ENCODE results near the gene SYNGR1. TPM values are rescaled to one million over a fixed set of nuclear protein-coding genes. Genes with fewer than 3 reads are reported as not detected.
A peak's percentile ranks its signal among the peaks of the same experiment; 100 is the strongest.

SYNGR1 gene
- total and polyA plus RNA-seq, 2 donors (not counting 1 experiment from before 2014, with no cell fraction given): 13.0 to 13.5 TPM

DNA sequence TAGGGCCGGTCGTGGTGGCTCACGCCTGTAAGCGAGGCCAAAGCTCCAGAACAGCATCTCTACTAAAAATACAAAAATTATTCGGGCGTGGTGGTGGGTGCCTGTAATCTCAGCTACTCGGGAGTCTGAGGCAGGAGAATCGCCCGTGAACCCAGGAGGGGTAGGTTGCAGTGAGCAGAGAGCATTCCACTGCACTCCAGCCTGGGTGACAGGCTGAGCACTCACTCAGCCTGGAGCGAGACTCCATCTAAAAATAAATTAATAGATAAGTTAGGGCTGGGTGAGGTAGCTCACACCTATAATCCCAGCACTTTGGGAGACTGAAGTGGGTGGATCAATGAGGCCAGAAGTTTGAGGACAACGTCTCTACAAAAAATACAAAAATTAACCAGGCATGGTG is 39.6 kb downstream of the SYNGR1 start:
- Histone ChIP-seq H3K9ac (ENCODE audit: insufficient read depth, low read length) (no peak overlapping the region), H3K79me2 (ENCODE audit: control insufficient read depth, insufficient read depth, low read length) (no peaks in the 10 kb centered on the region), H4K20me1 (ENCODE audit: control insufficient read depth, extremely low read depth, insufficient read depth, low read length) (no peaks in the 10 kb centered on the region), H2AFZ (ENCODE audit: low read length) (no peak overlapping the region), H3K36me3 (ENCODE audit: control insufficient read depth, insufficient read depth, low read length) (no peaks in the 10 kb centered on the region), H3K4me3 (replicated peaks in 1 of 4; ENCODE audit: control extremely low read depth in 1 of 4, insufficient read depth in 1 of 4, low read depth in 3 of 4, low read length in 4 of 4) (no peak overlapping the region), H3K27me3 (ENCODE audit: control insufficient read depth, insufficient read depth, low read length) (no peaks in the 10 kb centered on the region), H3K4me1 (ENCODE audit: control insufficient read depth, extremely low read depth, insufficient read depth, low read length) (no peaks in the 10 kb centered on the region), H3K9me3 (ENCODE audit: control insufficient read depth, insufficient read depth, low read depth, low read length) (no peaks in the 10 kb centered on the region), H3K27ac (ENCODE audit: insufficient read depth, low read length) (no peak overlapping the region), H3K4me2 (ENCODE audit: extremely low read depth, insufficient read depth, low read length) (no peak overlapping the region)
- TF ChIP-seq CTCF (conservative IDR thresholded peaks at IDR 0.05 in 1 of 2, IDR thresholded peaks at IDR 0.05 in 1 of 2; ENCODE audit: low read depth in 1 of 2, low read length in 2 of 2) (no peak), EZH2 (IDR thresholded peaks at IDR 0.05; ENCODE audit: low read length, missing control alignments) (no peak)
- DNase-seq (ENCODE audit: low read depth in 2 of 2): no peak

- no peak overlapping the region for H2AFZ ChIP-seq (ENCODE audit: low read length)
- no peaks in the 10 kb centered on the region for H3K36me3 ChIP-seq (ENCODE audit: control insufficient read depth, insufficient read depth, low read length)
- H3K4me1 ChIP-seq (ENCODE audit: control insufficient read depth, extremely low read depth, insufficient read depth, low read length): no peaks in the 10 kb centered on the region
- TF ChIP-seq EZH2 (IDR thresholded peaks at IDR 0.05; ENCODE audit: low read length, missing control alignments): no peak
- TF ChIP-seq CTCF (conservative IDR thresholded peaks at IDR 0.05 in 1 of 2, IDR thresholded peaks at IDR 0.05 in 1 of 2; ENCODE audit: low read depth in 1 of 2, low read length in 2 of 2): no peak
- no peaks in the 10 kb centered on the region for H3K79me2 ChIP-seq (ENCODE audit: control insufficient read depth, insufficient read depth, low read length)
- H3K27ac ChIP-seq (ENCODE audit: insufficient read depth, low read length): no peak overlapping the region
- H3K27me3 ChIP-seq (ENCODE audit: control insufficient read depth, insufficient read depth, low read length): no peaks in the 10 kb centered on the region
- no peak overlapping the region for H3K4me2 ChIP-seq (ENCODE audit: extremely low read depth, insufficient read depth, low read length)
- no peak overlapping the region for H3K9ac ChIP-seq (ENCODE audit: insufficient read depth, low read length)
- no peaks in the 10 kb centered on the region for H4K20me1 ChIP-seq (ENCODE audit: control insufficient read depth, extremely low read depth, insufficient read depth, low read length)
- H3K4me3 ChIP-seq (replicated peaks in 1 of 4; ENCODE audit: control extremely low read depth in 1 of 4, insufficient read depth in 1 of 4, low read depth in 3 of 4, low read length in 4 of 4): no peak overlapping the region
- DNase-seq (ENCODE audit: low read depth in 2 of 2): no peak
- no peaks in the 10 kb centered on the region for H3K9me3 ChIP-seq (ENCODE audit: control insufficient read depth, insufficient read depth, low read depth, low read length)
Observed at GRCh38 chr22:39392341-39392948, 42.7 kb downstream of the SYNGR1 start.

GRCh38 chr22:39395936-39396796 is 46.4 kb downstream of the SYNGR1 start:
- no peaks in the 10 kb centered on the region for H3K36me3 ChIP-seq (ENCODE audit: control insufficient read depth, insufficient read depth, low read length)
- DNase-seq (ENCODE audit: low read depth in 2 of 2): peak in 1 of 2 donors; percentile 12
- no peaks in the 10 kb centered on the region for H3K9me3 ChIP-seq (ENCODE audit: control insufficient read depth, insufficient read depth, low read depth, low read length)
- no peak for TF ChIP-seq CTCF (conservative IDR thresholded peaks at IDR 0.05 in 1 of 2, IDR thresholded peaks at IDR 0.05 in 1 of 2; ENCODE audit: low read depth in 1 of 2, low read length in 2 of 2)
- TF ChIP-seq EZH2 (IDR thresholded peaks at IDR 0.05; ENCODE audit: low read length, missing control alignments): no peak
- no peak overlapping the region for H3K4me2 ChIP-seq (ENCODE audit: extremely low read depth, insufficient read depth, low read length)
- H4K20me1 ChIP-seq (ENCODE audit: control insufficient read depth, extremely low read depth, insufficient read depth, low read length): no peaks in the 10 kb centered on the region
- no peak overlapping the region for H3K9ac ChIP-seq (ENCODE audit: insufficient read depth, low read length)
- H3K27ac ChIP-seq (ENCODE audit: insufficient read depth, low read length): no peak overlapping the region
- no peak overlapping the region for H2AFZ ChIP-seq (ENCODE audit: low read length)
- H3K4me3 ChIP-seq (replicated peaks in 1 of 4; ENCODE audit: control extremely low read depth in 1 of 4, insufficient read depth in 1 of 4, low read depth in 3 of 4, low read length in 4 of 4): no peak overlapping the region
- peaks cover 9% of the 10 kb centered on the region for H3K79me2 ChIP-seq (ENCODE audit: control insufficient read depth, insufficient read depth, low read length)
- H3K4me1 ChIP-seq (ENCODE audit: control insufficient read depth, extremely low read depth, insufficient read depth, low read length): peaks cover 3% of the 10 kb centered on the region
- H3K27me3 ChIP-seq (ENCODE audit: control insufficient read depth, insufficient read depth, low read length): no peaks in the 10 kb centered on the region
